NCI-H128 (cell line): ENCODE results near the gene DMWD.
"Not testable (repeated sequence)": the region's sequence is repeated elsewhere in the genome, so short reads cannot be mapped to it uniquely, and the experiment has no call there.

Source experiments
- DNase-seq: peaks from one replicate; lab custom pipeline; 2025; ENCODE audit not compliant: unreplicated experiment; lab: John Stamatoyannopoulos, UW

DMWD gene

GRCh38 chr19:45816236-45817009 lies 23.8 kb upstream of the DMWD start:
- DNase-seq = no peak

DNA sequence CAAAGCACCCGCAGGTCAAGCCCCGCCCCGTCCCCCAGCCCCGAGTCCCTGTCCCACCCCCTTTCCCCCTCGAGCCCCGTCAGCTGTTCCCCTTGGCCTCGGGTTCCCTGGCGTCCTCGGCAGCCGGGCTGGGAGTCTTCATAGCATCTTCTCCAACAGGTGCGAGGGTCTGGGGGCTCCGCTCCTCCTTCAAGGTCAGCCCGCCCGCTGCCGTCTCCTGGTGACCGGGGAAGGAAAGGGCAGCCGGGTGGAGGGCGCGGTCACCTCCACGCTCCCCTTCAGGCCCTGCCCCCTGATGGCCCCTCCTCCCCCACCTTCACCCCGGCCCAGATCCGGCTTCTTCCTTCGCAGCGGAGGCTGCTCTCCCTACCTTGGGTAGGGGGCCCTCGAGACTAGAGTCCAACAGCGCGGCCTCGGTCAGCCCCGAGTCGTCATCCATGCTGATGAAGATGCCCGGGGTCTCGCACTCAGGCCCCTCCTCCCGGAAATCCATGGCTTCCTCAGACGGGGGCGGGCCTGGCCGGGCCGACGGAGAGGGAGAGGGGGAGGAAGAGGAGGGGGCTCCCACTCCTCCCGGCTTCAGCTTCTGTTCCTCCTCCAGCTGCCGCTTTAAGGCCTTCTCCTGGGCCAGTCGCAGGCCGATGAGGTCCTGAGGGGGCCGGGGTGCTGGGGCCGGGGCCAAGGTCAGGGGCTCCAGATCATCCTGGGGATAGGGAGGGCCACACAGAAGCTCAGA lies 23.0 kb upstream of the DMWD start:
- DNase-seq = no peak

DNA sequence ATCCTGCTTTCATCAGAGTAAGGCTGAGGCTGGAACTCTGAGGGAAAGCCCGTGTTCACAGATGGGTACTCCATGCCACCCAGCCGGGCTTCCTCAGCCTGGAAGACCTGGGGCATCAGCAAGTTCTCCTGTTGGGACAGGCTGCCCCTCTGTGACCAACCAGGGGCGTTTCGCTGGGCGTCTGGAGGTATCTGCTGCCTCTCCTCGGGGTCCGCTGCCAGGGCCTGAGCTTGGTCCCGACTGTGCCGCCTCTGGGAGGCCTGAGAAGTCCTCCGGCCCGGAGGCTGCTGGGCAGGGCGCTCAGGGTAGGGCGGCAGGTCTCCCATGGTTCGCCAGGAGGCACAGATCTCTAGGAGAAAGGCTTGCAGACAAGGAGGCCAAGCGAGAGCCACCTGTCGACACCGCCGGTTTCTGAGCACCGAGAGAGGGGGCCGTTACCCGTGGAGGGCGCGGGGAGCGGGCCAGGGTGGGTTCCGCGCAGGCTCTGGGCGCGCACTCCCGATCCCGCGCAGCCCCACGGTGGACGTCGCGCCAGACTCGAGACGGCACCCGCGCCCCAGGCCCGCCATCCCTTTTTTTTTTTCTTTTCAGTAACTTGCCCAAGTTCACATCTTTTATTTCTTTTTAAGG lies 22.3 kb upstream of the DMWD start, which contains the start of gene RSPH6A:
TSS of gene RSPH6A (minus strand) at position 458 of the 630 bp plus-strand sequence. CDS start at position 326, 132 bp downstream.
- no peak for DNase-seq

DNA sequence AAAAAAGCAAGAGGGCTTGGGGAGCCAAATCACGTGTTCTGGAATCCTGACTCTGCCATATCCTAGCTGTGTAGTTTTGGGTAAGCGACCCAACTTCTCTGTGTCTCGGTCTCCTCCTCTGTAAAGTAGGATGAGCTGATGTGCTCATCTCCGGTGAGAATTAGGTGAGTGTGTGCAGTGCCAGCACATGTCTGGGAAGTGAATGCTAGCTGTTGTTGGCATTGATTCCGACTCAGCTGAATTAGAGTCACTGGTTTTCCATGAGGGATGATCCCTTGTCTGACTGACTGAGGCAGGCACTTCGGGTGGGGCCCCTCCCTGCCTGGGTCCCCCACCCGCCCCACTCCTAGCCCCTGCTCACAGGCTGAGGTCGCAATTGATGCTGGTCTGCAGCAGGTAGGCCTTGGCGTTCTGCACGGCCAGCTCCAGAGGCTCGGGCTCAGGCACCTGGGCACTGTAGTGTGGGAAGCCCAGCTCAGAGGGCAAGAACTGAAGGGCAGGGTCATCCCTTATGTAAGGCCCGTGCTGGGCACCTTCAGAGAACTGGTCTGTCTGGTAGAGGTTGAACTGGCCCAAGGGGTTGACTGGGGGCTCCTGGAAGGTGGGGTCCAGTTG lies 21.6 kb upstream of the DMWD start:
- no peak for DNase-seq

- DNase-seq = no peak
Measured at GRCh38 chr19:45812297-45812696, 19.7 kb upstream of the DMWD start.

DNA sequence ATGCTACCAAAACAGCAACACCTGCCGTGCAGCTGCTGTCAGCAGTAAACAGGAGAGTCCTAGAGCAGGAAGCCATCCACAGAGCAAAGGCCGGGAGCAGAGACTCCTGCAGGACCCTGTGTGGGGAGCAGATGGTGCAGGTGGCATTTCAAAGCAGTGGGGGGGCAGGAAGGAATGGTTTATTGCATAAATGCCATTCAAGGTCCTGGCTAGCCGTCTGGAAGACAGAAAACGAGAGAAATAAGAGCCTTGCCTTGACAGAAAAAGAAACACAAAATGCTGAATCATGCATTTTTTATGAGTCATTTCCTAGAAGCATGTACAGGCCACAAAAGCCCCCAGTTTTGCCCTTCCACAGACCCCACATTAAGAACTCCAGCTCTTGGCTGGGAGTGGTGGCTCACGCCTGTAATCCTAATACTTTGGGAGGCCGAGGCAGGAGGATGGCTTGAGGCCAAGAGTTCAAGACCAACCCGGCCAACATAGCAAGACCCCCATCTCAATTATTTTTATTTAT lies 17.1 kb upstream of the DMWD start:
- DNase-seq = no peak

GRCh38 chr19:45805719-45806118 lies 13.1 kb upstream of the DMWD start:
- DNase-seq = no peak

DNA sequence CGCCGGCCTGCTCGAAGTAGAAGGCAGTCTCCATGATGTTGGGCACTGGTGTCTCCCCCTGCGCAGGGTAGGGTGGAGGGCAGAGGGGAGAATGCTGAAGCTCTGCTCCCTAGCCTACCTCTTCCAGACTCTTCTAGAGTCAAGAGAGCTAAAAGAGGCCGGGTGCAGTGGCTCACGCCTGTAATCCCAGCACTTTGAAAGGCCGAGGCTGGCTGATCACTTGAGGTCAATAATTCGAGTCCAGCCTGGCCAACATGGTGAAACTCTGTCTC lies 12.2 kb upstream of the DMWD start:
- DNase-seq = no peak

DNA sequence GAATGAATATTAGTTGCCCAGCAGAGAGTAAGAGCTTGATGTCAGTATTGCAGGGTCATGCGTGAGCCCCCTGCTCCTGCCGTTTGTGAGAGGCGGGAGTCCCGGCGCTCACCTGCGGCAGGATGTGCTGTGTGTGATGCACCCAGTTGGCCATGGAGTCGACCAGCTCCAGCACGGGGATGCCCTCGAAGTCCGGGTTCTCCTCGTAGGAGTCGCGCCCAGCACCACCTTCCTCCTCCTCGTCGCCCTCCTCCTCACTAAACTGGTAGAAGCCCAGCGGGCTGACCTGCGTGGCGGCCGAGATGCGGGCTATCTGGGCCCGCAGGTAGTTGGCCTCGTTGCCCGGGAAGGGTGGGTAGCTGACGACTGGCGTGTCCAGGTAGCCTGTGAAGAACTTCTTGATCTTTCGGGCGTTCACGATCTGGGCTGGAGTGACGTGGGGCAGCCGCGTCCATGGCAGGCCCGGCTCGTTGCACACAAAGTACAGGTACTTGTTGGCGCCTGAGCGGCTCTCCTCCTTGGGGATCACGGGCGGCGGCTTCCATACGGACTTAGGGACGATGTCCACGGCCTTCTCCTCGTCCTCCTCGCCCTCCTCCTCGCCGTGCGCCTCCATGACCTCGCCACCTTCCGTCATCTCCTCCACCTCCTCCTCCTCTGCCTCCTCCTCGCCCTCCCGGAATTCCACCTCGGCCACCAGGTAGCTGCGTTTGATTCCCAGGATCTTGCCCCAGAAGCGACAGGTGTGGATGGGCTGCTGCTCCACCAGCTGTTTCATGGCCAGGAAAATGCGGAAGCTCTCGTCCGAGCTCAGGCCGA lies 11.7 kb upstream of the DMWD start:
- no peak for DNase-seq

DNA sequence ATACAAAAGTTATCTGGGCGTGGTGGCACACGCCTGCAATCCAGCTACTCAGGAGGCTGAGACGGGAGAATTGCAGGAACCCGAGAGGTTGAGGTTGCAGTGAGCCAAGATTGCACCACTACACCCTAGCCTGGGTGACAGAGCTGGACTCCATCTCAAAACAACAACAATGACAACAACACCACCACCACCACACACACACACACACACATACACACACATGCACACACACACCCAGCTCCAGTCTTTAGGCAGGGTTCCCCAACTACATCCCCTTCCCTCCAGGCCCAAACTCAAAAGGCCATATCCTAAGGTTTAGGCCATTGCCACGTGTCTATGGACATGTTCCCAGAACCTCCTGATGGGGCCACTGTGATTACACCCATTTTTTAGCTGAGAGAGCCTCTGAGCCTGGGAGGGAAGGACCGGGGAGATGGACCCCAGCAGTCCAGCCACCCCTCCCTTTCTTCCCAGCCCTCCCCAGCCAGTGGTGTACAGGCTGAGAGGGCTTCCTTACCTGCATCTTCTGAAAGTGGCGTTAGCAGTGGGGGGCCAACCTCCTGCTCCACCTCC lies 9.0 kb upstream of the DMWD start:
- no peak for DNase-seq

DNA sequence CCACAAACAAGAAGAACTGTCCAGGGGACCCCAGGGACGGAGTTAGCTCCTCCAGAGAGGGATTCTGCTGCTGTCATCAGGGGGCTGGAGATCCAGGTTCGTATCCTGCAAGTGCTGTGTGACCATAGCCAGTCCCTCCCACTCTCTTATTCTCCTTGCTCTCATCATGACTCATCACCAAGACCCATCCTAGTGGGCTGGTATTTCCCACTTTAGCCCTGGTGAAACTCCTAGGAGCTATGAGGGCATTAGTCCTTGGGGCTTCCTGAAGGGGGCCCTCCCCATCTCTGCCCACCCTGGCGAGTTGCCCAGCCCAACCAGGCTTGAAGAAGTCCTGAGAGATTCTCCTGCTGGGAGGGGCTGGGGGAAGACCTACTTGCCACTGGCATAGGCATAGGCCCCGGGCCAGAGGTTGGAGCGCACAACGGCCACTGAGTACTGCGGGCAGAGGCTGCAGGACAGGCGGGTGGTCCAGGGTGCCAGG lies 7.5 kb upstream of the DMWD start:
- no peak for DNase-seq

DNA sequence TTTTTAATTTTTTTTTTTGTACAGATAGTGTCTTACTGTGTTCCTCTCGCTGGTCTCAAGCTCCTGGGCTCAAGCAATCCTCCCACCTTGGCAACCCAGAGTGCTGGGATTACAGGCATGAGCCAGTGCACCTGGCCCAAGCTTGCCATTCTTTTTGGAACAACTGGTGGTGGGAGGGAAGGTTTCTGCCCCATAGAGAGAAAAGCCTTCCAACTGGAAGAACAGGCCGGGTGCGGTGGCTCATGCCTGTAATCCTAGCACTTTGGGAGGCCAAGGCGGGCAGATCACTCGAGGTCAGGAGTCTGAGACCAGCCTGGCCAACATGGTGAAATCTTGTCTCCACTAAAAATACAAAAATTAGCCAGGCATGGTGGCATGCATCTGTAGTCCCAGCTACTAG lies 6.9 kb upstream of the DMWD start:
- DNase-seq = not testable (repeated sequence)

DNA sequence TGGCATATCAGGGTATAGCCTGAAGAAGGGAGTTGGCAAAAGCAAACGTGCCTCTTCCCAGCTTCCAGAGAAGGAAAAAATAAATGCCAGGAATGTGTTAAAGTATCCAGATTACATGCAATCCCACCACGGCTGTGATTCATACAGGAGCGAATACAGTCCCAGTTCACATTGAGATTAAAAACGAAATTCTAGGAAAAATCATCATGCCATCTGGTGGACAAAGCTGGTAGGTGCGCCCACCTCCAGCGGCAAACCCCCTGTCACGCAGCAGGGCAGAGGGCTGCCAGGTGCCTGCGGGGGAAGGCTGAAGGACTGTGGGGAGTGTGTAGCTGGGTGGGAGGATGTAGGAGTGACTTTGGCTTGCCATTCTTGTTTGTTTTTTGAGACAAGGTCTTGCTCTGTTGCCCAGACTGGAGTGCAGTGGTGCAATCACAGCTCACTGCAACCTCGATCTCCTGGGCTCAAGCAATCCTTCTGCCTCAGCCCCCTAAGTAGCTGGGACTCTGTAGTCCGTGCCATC lies 6.4 kb upstream of the DMWD start:
- peak; percentile 53 for DNase-seq

GRCh38 chr19:45794627-45795026 lies 2.0 kb upstream of the DMWD start:
- no peak for DNase-seq

DNA sequence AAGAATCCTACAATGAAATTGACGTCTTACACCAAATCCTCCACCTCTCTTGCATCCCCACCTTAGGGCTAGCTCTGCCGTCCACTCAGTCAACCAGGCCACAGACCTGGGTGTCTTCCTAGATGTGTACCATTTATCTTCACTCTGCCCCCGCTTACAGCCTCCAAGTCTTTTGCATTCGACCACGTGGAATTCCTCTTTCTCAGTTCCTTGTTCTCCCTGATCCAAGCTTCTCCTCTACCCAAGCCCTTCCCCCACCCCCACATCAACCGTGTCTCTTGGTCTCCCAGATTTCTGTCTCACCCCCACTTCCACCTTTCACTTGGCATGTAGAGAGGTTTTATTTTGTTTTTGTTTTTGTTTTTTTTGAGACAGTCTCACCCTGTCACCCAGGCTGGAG lies 1.2 kb upstream of the DMWD start:
- no peak for DNase-seq

DNA sequence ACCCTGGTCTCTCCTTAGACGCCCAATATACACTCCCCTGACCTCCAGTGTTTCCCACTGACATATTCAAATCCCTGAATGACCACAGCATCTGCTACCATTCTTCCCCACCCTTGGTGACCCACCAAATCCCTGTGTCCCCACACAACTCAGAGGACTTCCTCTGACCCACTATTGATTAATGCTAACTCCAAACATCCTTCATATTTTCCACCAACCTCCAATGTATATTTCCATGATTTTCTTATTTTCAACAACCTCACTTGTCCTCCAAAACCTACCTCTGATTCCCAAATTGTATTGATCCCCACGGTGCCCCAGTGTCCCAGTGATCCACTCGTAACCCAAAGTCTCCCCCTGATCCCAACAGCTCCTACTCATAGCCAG lies 526 bp upstream of the DMWD start:
- DNase-seq = no peak

GRCh38 chr19:45791744-45792469 lies 738 bp downstream of the DMWD start:
- DNase-seq = no peak

DNA sequence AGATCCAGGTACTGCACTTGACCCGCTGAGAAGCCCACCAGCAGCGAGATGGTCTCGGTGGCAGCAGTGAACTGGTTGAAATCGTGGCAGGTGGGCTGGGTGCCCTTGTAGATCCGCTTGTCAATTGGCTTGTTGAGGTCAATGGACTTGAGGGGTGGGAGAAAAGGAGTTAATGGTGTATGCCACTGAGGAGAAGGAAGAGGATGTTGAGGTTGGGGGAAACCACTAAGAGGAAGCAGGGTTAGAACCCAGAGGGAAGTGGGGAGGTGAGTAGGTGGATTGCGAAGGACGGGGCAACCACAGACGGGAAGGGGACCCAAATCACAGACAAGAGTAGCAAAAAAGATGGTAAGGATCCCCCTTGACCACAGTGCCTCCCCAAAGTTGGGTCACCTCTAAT lies 1.7 kb downstream of the DMWD start:
- DNase-seq = no peak

- no peak for DNase-seq
Measured at GRCh38 chr19:45789035-45789786, 3.4 kb downstream of the DMWD start.
